Smooth muscle cell (in vitro differentiated cells): ENCODE data around the gene NAGPA. TPM values are rescaled to one million over a fixed set of nuclear protein-coding genes. Genes with fewer than 3 reads are reported as not detected.

ENCODE experiments used
- DNase-seq: peaks from one replicate; lab custom pipeline; 2025; ENCODE audit not compliant: unreplicated experiment; lab: John Stamatoyannopoulos, UW
- H2AFZ ChIP-seq: fragments of 200-600 bp; sonication (generic); 2 replicates; pipeline ENCODE4 v1.6.0; 2016; ENCODE audit warnings: antibody characterized with exemption, low read depth, mild to moderate bottlenecking
- H3F3A ChIP-seq: fragments of 200-600 bp; sonication (generic); 2 replicates; pipeline ENCODE4 v1.6.0; 2017; ENCODE audit warnings: antibody characterized with exemption, low read depth
- H3K27ac ChIP-seq: fragments of 200-600 bp; sonication (generic); 2 replicates; pipeline ENCODE4 v1.5.1; 2016; ENCODE audit warnings: low read depth, mild to moderate bottlenecking
- H3K27me3 ChIP-seq: fragments of 200-600 bp; sonication (generic); 2 replicates; pipeline ENCODE4 v1.6.1; 2016; ENCODE audit warnings: low read depth, mild to moderate bottlenecking
- H3K36me3 ChIP-seq: fragments of 200-600 bp; sonication (generic); 2 replicates; pipeline ENCODE4 v1.5.1; 2016; ENCODE audit warnings: low read depth
- H3K4me1 ChIP-seq: fragments of 200-600 bp; sonication (generic); 2 replicates; pipeline ENCODE4 v1.5.1; 2016; ENCODE audit warnings: low read depth
- H3K4me2 ChIP-seq: fragments of 200-600 bp; sonication (generic); 2 replicates; pipeline ENCODE4 v1.6.0; 2016; ENCODE audit warnings: mild to moderate bottlenecking
- H3K4me3 ChIP-seq: fragments of 200-600 bp; sonication (generic); 2 replicates; pipeline ENCODE4 v1.5.1; 2016; ENCODE audit warnings: mild to moderate bottlenecking
- H3K79me2 ChIP-seq: fragments of 200-600 bp; sonication (generic); 2 replicates; pipeline ENCODE4 v1.6.0; 2016; ENCODE audit warnings: low read depth, mild to moderate bottlenecking
- H3K9ac ChIP-seq: fragments of 200-600 bp; sonication (generic); 2 replicates; pipeline ENCODE4 v1.6.0; 2016; ENCODE audit warnings: low read depth
- H3K9me3 ChIP-seq: fragments of 200-600 bp; sonication (generic); replicated peaks from 2 replicates; pipeline ENCODE4 v1.5.1; 2016; ENCODE audit warnings: low read depth
- H4K20me1 ChIP-seq: fragments of 200-600 bp; sonication (generic); 2 replicates; pipeline ENCODE4 v1.6.0; 2016; ENCODE audit warnings: low read depth
- CTCF ChIP-seq: fragments of 200-600 bp; sonication (generic); IDR thresholded peaks from 2 replicates; pipeline ENCODE4 v1.5.1; 2017; ENCODE audit warnings: borderline replicate concordance, mild to moderate bottlenecking, antibody characterized with exemption; ENCODE audit not compliant: insufficient read depth, poor library complexity, severe bottlenecking
- WGBS: methylation state at CpG from one replicate; pipeline ENCODE4 v1.1.7; 2016; ENCODE audit warnings: low lambda C conversion rate; 5-methylcytosine and 5-hydroxymethylcytosine counted together
- polyA plus RNA-seq: library from polyadenylated mRNA; unstranded; fragments of >200 nt; fragmentation: Nextera tagmentation; extraction: Ambion mirVana; gene quantifications from 2 replicates; pipeline ENCODE4 v1.2.1, GENCODE V29; 2016
- total RNA-seq: library from RNA; depleted of rRNA; stranded (reverse); fragments of >200 nt; gene quantifications from 2 replicates; pipeline ENCODE4 v1.2.3, GENCODE V29; 2014

Gene NAGPA
- total and polyA plus RNA-seq, 2 experiments from 2014 or later: 3.8 to 5.4 TPM

- Histone ChIP-seq H4K20me1 (no peaks in the 10 kb centered on the region), H3K27me3 (no peaks in the 10 kb centered on the region), H2AFZ (no peak overlapping the region), H3K36me3 (no peaks in the 10 kb centered on the region), H3F3A (no peaks in the 10 kb centered on the region), H3K79me2 (no peaks in the 10 kb centered on the region), H3K4me3 (no peak overlapping the region), H3K4me2 (no peak overlapping the region), H3K27ac (no peak overlapping the region), H3K9me3 (no peaks in the 10 kb centered on the region), H3K9ac (no peak overlapping the region), H3K4me1 (no peaks in the 10 kb centered on the region)
- no peak for TF ChIP-seq CTCF
- no peak for DNase-seq
- WGBS: 84% methylated on average over 6 of the region's 6 CpGs
Observed at GRCh38 chr16:5001986-5002385, 31.7 kb downstream of the NAGPA start.

GRCh38 chr16:5001571-5001970 lies 32.2 kb downstream of the NAGPA start:
- Histone ChIP-seq H3K9me3 (no peaks in the 10 kb centered on the region), H3K4me3 (no peak overlapping the region), H3K79me2 (no peaks in the 10 kb centered on the region), H3K9ac (no peak overlapping the region), H3K4me1 (no peaks in the 10 kb centered on the region), H3K36me3 (no peaks in the 10 kb centered on the region), H3K27ac (no peak overlapping the region), H4K20me1 (no peaks in the 10 kb centered on the region), H2AFZ (no peak overlapping the region), H3K27me3 (no peaks in the 10 kb centered on the region), H3K4me2 (no peak overlapping the region), H3F3A (no peaks in the 10 kb centered on the region)
- TF ChIP-seq CTCF: no peak
- DNase-seq: no peak
- WGBS: 88% methylated on average over 7 of the region's 7 CpGs

GRCh38 chr16:5000573-5001001 lies 33.1 kb downstream of the NAGPA start:
- H3K4me1 ChIP-seq: no peaks in the 10 kb centered on the region
- no peak for TF ChIP-seq CTCF
- H3K79me2 ChIP-seq: no peaks in the 10 kb centered on the region
- no peaks in the 10 kb centered on the region for H3K9me3 ChIP-seq
- no peaks in the 10 kb centered on the region for H4K20me1 ChIP-seq
- WGBS: 92% methylated on average over 19 of the region's 19 CpGs
- DNase-seq: no peak
- H3K4me3 ChIP-seq: no peak overlapping the region
- no peak overlapping the region for H2AFZ ChIP-seq
- H3F3A ChIP-seq: no peaks in the 10 kb centered on the region
- no peaks in the 10 kb centered on the region for H3K36me3 ChIP-seq
- H3K27me3 ChIP-seq: no peaks in the 10 kb centered on the region
- H3K27ac ChIP-seq: no peak overlapping the region
- no peak overlapping the region for H3K4me2 ChIP-seq
- no peak overlapping the region for H3K9ac ChIP-seq

GRCh38 chr16:4994719-4995434 lies 38.9 kb downstream of the NAGPA start:
- H3K9ac ChIP-seq: no peak overlapping the region
- H3F3A ChIP-seq: no peaks in the 10 kb centered on the region
- no peaks in the 10 kb centered on the region for H3K9me3 ChIP-seq
- no peak overlapping the region for H3K4me2 ChIP-seq
- H4K20me1 ChIP-seq: no peaks in the 10 kb centered on the region
- no peaks in the 10 kb centered on the region for H3K27me3 ChIP-seq
- no peaks in the 10 kb centered on the region for H3K79me2 ChIP-seq
- TF ChIP-seq CTCF: no peak
- H3K4me1 ChIP-seq: peaks cover 4% of the 10 kb centered on the region
- no peak overlapping the region for H2AFZ ChIP-seq
- 83% methylated on average over 17 of the region's 18 CpGs for WGBS
- H3K27ac ChIP-seq: no peak overlapping the region
- H3K4me3 ChIP-seq: no peak overlapping the region
- H3K36me3 ChIP-seq: no peaks in the 10 kb centered on the region
- no peak for DNase-seq
